ENCODE data around the gene USP47.

- TF ChIP-seq CTCF (conservative IDR thresholded peaks at IDR 0.05; ENCODE audit: low read length) (no peak), EZH2phosphoT487 (IDR thresholded peaks at IDR 0.05; ENCODE audit: borderline replicate concordance, low read depth, low read length) (no peak)
These were observed 25.1 kb upstream of the USP47 start for GRCh38 chr11:11816511-11817314.
